Lower lobe of right lung (tissue), 2 donors: ENCODE results near the gene CHIC2. TPM values are rescaled to one million over a fixed set of nuclear protein-coding genes. Genes with fewer than 3 reads are reported as not detected.
"Not testable (repeated sequence)": the region's sequence is repeated elsewhere in the genome, so short reads cannot be mapped to it uniquely, and the experiment has no call there.

Source experiments
- ATAC-seq, 2 donors: fragments of 200-7000 bp; cut with Tn5 transposase; one replicate each; pipeline ENCODE4 v1.9.1; 2020 to 2022; ENCODE audit warnings: mild to moderate bottlenecking in 2 of 2, moderate library complexity in 2 of 2
- DNase-seq: peaks from one replicate; pipeline ENCODE4 v3.0.0-alpha.2; 2020
- H3K27ac ChIP-seq: fragments of 200-600 bp; one replicate; pipeline ENCODE4 v1.8.0; 2022
- H3K27me3 ChIP-seq: fragments of 200-600 bp; one replicate; pipeline ENCODE4 v1.8.0; 2022; ENCODE audit warnings: low read depth
- H3K36me3 ChIP-seq: fragments of 200-600 bp; one replicate; pipeline ENCODE4 v1.8.0; 2022; ENCODE audit warnings: mild to moderate bottlenecking
- H3K4me1 ChIP-seq: fragments of 200-600 bp; one replicate; pipeline ENCODE4 v1.8.0; 2022
- H3K4me3 ChIP-seq: fragments of 200-600 bp; one replicate; pipeline ENCODE4 v1.8.0; 2022; ENCODE audit warnings: mild to moderate bottlenecking
- H3K9me3 ChIP-seq: fragments of 200-600 bp; one replicate; pipeline ENCODE4 v1.8.0; 2022
- intact Hi-C: fragments of 100-400 bp; cut with DNase I; formaldehyde crosslinking; loops from one replicate; pipeline ENCODE4 v1.11.0; 2022
- long read RNA-seq: library from polyadenylated mRNA; unstranded; transcript quantifications from one replicate; pipeline ENCODE4 v2.0.0, GENCODE V29; 2021
- total RNA-seq: library from RNA; stranded (reverse); fragmentation: NEBNext Ultra II Directional; extraction: Animal tissue kit (Norgen Biotek cat#: 25700); gene quantifications from one replicate; pipeline ENCODE4 v1.2.1, GENCODE V29; 2021
- TF ChIP-seq, protein P1 (sequence below): fragments of 200-600 bp; IDR thresholded peaks from one replicate; pipeline ENCODE4 v1.8.0; 2022; ENCODE audit warnings: antibody characterized with exemption, mild to moderate bottlenecking
- donor health status: DM: no; HTN: yes; CAD: no; lungs with severe emphysema.

CHIC2 gene
- 30.1 TPM for total RNA-seq
- long read RNA-seq, transcript CHIC2-201 (6 exons, 1,194 nt) = major isoform, 32 of 39 reads
- long read RNA-seq, partial matches to known transcripts = 1 of 39 reads
- long read RNA-seq, other reads (novel, unspliced or antisense) = 4 of 39 reads

DNA sequence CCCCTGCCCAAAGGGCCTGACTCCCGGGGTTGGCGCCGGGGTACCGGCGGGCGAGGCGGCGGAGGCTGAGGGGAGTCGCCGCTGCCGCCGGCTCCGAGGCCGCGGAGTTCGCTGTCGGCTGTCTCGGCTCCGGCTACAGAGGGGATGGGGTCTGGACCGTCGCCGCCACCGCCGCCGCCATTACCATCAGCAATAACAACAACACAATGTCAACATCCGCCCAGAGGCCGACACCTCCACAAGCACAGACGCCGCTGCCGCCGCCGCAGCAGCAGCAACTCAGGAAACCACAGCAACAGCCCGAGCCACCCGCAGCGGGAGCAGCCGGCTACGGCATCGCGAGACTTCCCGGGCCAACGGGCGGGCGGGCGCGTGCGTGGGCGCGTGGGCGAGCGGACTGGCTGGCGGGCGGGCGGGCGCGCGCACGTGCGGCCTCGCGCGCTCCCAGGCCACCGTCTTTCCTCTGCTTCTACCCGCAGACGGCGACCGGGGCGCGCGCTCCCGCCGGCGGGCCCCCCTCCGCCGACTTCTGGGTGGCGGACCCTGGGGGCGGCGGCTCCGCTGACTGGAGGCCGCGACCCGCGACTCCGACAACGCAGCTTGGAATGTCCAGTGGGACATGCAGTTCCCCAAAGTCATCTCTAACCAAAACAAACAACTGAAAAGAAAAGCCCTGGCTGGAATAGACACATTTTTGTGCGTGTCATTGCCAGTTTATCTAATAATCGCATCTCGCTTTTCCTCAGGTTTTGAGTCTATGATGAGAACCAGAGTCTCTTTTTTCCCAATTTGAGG lies at the start of gene CHIC2:
Gene CHIC2 (minus strand): TSS at position 289 of the 795 bp plus-strand sequence. CDS start 305 bp downstream, outside the sequence.
- DNase-seq (peak; percentile 98), ATAC-seq (peak; percentile 97)
- peak within 1 kb of the TSS; percentile 90 for H3K4me3 ChIP-seq
- H3K4me1 ChIP-seq = peaks cover 54% of the 10 kb centered on the region
- TF ChIP-seq, protein P1, sequence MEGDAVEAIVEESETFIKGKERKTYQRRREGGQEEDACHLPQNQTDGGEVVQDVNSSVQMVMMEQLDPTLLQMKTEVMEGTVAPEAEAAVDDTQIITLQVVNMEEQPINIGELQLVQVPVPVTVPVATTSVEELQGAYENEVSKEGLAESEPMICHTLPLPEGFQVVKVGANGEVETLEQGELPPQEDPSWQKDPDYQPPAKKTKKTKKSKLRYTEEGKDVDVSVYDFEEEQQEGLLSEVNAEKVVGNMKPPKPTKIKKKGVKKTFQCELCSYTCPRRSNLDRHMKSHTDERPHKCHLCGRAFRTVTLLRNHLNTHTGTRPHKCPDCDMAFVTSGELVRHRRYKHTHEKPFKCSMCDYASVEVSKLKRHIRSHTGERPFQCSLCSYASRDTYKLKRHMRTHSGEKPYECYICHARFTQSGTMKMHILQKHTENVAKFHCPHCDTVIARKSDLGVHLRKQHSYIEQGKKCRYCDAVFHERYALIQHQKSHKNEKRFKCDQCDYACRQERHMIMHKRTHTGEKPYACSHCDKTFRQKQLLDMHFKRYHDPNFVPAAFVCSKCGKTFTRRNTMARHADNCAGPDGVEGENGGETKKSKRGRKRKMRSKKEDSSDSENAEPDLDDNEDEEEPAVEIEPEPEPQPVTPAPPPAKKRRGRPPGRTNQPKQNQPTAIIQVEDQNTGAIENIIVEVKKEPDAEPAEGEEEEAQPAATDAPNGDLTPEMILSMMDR = no peak
- no peaks in the 10 kb centered on the region for H3K27me3 ChIP-seq
- intact Hi-C loops = no loop called here
- no peaks in the 10 kb centered on the region for H3K36me3 ChIP-seq
- no peaks in the 10 kb centered on the region for H3K9me3 ChIP-seq
- H3K27ac ChIP-seq = peak within 1 kb of the TSS; percentile 97

DNA sequence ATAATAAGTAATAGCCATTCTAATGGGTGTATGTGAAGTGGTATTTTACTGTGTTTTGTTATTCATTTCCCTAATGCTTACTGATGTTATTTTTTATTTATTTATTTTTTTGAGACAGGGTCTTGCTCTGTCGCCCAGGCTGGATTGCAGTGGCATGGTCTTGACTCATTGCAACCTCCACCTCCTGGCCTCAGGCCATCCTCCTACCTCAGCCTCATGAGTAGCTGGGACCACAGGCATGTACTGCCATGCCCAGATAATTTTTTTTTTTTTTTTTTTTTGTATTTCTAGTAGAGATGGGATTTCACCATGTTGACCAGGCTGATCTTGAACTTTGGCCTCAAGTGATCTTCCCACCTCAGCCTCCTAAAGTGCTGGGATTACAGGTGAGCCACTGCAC lies 48.8 kb upstream of the CHIC2 start:
- peaks cover 17% of the 10 kb centered on the region for H3K4me1 ChIP-seq
- H3K9me3 ChIP-seq, H3K36me3 ChIP-seq, DNase-seq, H3K4me3 ChIP-seq, ATAC-seq, intact Hi-C loops, H3K27ac ChIP-seq: not testable (repeated sequence)
- peaks cover 54% of the 10 kb centered on the region for H3K27me3 ChIP-seq

DNA sequence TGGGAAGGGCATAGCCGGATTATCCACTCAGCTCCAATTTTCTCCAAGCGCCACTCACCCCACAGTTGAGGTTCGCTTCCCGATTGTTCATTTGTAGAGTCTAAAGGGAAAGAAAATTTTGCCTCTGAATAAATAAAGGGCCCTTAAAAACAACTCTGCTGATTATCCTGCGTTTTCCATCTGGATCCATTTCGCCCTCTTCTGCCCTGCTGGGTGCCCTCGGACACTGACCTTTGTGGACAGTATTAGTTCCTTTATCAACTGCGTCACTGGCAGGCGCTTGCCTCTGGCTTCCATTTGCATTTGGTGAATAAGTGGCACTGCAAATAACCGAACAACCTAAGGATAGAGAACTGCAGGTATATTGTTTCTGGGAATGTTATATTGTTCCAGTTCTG lies 45.6 kb upstream of the CHIC2 start:
- intact Hi-C loops = no loop called here
- Histone ChIP-seq H3K4me3 (peak overlapping the region; percentile 24), H3K9me3 (no peaks in the 10 kb centered on the region), H3K27me3 (peaks cover 80% of the 10 kb centered on the region), H3K36me3 (no peaks in the 10 kb centered on the region), H3K4me1 (peaks cover 18% of the 10 kb centered on the region), H3K27ac (no peak overlapping the region)
- ATAC-seq (peak in 1 of 2 donors; percentile 19), DNase-seq (no peak)
- TF ChIP-seq, protein P1 = no peak

DNA sequence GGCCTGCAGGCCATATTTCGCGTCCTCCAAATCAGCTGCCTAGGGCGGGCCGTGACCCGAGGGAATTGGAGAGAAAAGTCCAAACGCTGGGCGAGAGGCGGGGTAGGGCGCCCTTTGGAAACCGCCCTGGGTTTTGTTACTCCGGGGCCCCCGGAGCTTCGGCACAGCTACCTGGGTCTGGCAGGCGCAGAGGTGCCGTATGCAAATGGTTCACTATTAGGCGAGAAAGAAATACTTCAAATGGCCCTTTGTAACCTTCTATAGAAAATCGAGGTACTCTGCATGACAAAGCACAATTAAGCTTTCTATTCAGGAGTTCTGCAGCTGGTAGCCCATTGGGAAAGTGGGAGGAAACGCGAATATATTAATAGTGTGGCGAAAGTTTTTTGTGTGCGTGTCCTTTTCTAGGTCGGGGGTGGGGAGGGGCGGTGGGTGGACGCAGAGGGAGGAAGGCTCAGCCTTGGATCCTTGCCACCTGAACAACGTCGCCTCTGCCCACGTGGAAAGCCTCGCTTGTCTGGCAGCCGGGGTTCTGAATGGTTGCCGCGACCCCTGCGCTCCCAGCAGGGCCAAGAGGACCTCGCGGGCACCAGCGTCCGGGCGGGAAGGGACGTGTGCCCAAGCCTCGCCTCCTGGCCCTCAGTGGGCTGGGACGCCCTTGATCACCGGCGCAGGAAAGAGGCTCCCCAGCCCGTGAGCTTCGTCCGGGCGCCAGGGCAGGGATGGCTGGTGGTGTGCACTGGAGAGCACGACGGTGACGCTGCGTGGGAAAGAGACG lies 45.0 kb upstream of the CHIC2 start:
- peaks cover 18% of the 10 kb centered on the region for H3K4me1 ChIP-seq
- ATAC-seq = peak in 1 of 2 donors; percentile 43
- no peaks in the 10 kb centered on the region for H3K9me3 ChIP-seq
- intact Hi-C loops = no loop called here
- no peak overlapping the region for H3K27ac ChIP-seq
- H3K4me3 ChIP-seq = peak overlapping the region; percentile 24
- TF ChIP-seq, protein P1 = no peak
- H3K36me3 ChIP-seq = no peaks in the 10 kb centered on the region
- peaks cover 86% of the 10 kb centered on the region for H3K27me3 ChIP-seq
- DNase-seq = no peak

DNA sequence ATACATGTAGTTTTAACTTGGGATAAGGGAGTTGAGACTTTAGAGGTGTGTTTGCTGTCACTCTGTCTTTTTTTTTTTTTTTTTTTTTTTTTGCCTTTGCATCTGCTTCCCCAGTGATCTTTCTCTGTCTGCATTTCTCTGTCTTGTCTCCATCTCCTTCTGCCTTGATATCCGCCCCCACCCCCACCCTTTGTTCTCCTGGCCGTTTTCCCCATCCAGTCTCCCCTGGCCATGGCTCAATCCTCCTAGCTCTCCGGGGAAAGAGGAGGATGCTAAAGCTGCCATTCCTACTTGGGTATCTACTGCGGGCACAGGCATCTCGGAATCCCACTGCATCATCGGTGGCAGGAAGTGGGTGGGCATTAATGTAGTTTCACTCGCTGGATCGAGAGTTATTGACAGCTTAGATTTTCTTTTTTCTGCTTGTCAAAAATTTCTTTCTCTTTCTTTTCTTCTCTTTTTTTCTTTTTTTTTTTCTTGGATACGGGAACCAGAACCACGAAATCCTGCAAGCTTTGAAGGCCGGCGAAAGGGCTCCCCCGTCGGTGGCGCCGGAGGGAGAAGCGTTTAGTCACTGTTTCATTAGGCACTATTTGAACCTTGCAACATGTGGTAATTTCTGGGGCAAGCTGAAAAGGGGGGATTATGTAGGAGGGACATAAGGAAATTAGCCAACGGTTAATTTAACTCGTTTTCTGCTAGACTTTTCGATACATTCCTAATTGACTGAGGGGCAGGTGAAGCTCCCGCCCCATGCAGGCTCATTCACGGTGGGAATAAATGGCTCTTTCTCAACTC lies 43.7 kb upstream of the CHIC2 start:
- H3K27me3 ChIP-seq = peaks cover 96% of the 10 kb centered on the region
- H3K36me3 ChIP-seq = no peaks in the 10 kb centered on the region
- H3K4me1 ChIP-seq = peaks cover 27% of the 10 kb centered on the region
- DNase-seq (no peak), ATAC-seq (no peak)
- no peak overlapping the region for H3K4me3 ChIP-seq
- TF ChIP-seq, protein P1 = no peak
- no peaks in the 10 kb centered on the region for H3K9me3 ChIP-seq
- intact Hi-C loops = no loop called here
- H3K27ac ChIP-seq = no peak overlapping the region
